MG63 (cell line): ENCODE measurements around the gene GALNT3. TPM values are rescaled to one million over a fixed set of nuclear protein-coding genes. Genes with fewer than 3 reads are reported as not detected.
A peak's percentile ranks its signal among the peaks of the same experiment; 100 is the strongest.

Experiments used
- DNase-seq: peaks from one replicate; pipeline ENCODE4 v3.0.0-alpha.2; 2020
- H3K27me3 ChIP-seq: fragments of 250-450 bp; sonication (Bioruptor Pico); 2 replicates; pipeline ENCODE4 v1.5.1; 2020; ENCODE audit warnings: mild to moderate bottlenecking, moderate library complexity
- H3K36me3 ChIP-seq: fragments of 250-450 bp; sonication (Bioruptor Pico); 2 replicates; pipeline ENCODE4 v1.5.1; 2020; ENCODE audit warnings: mild to moderate bottlenecking, moderate library complexity
- H3K4me3 ChIP-seq: fragments of 250-450 bp; sonication (Bioruptor Pico); 2 replicates; pipeline ENCODE4 v1.5.1; 2020; ENCODE audit warnings: mild to moderate bottlenecking, moderate library complexity
- H3K9me3 ChIP-seq: fragments of 250-450 bp; sonication (Bioruptor Pico); 2 replicates; pipeline ENCODE4 v1.5.1; 2020; ENCODE audit warnings: mild to moderate bottlenecking, moderate library complexity
- total RNA-seq: library from RNA; depleted of rRNA; stranded (reverse); fragments of >200 nt; shearing (Covaris generic); gene quantifications from 2 replicates; pipeline ENCODE4 v1.2.3, GENCODE V29; 2014; ENCODE audit warnings: low replicate concordance

Gene GALNT3
- total RNA-seq, 1 experiment from 2014 or later: 7.7 TPM

DNA sequence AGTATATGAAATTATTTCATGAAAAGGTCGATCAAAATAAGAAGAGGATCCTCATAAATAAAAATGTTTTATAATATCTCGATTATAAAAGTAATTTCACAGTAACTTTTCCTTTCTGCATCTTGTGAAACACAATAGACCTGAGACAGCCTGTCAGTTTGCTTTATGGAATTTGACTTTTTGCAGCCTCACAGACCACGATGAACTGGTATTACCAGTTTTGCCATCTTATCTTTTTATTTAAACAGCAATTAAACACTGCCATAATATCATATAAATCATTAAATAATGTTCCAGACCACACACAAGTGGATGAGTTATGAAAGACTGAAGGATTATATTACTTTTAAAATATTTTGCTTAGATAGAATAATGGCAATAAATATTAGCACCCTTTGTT, 10.7 kb upstream of the GALNT3 start:
- Histone ChIP-seq H3K4me3 (no peak overlapping the region), H3K36me3 (no peaks in the 10 kb centered on the region), H3K27me3 (no peaks in the 10 kb centered on the region), H3K9me3 (no peaks in the 10 kb centered on the region)
- no peak for DNase-seq

DNA sequence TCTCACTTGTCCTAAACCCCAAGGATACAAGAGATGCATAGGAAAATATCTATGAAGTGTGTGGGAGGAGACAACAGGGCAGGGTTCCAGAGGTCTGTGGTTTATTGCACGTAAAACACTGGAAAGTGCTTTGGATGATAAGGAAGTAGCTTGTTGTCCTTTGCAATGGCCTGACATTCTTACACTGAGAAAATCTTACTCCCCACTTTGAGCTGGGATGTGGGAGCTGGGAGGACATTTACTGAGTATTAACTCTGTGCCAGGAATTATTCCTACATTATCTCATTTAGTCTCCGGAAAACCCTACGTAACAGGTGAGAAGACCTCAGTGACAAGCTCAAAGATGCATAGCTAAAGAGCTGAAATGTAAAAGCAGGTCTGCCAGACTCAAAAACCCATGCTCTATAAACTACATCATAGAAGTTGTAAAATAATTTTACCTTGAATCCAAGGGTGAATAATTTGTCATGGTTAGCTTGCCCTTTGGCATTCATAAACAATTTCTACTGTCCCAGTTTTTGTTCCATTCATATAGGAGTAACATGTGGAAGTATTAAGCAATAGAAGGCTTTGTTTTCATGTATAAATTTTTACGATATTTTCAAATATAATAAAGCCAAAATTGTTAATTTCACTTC, 9.2 kb upstream of the GALNT3 start:
- Histone ChIP-seq H3K9me3 (no peaks in the 10 kb centered on the region), H3K4me3 (no peak overlapping the region), H3K27me3 (no peaks in the 10 kb centered on the region), H3K36me3 (no peaks in the 10 kb centered on the region)
- DNase-seq: no peak

- H3K4me3 ChIP-seq: no peak overlapping the region
- no peak for DNase-seq
- no peaks in the 10 kb centered on the region for H3K9me3 ChIP-seq
- no peaks in the 10 kb centered on the region for H3K27me3 ChIP-seq
- H3K36me3 ChIP-seq: no peaks in the 10 kb centered on the region
Measured at GRCh38 chr2:165801176-165801575, 7.1 kb upstream of the GALNT3 start.

- H3K4me3 ChIP-seq: no peak overlapping the region
- H3K9me3 ChIP-seq: no peaks in the 10 kb centered on the region
- no peak for DNase-seq
- no peaks in the 10 kb centered on the region for H3K27me3 ChIP-seq
- no peaks in the 10 kb centered on the region for H3K36me3 ChIP-seq
Measured at GRCh38 chr2:165796819-165797530, 2.9 kb upstream of the GALNT3 start.

DNA sequence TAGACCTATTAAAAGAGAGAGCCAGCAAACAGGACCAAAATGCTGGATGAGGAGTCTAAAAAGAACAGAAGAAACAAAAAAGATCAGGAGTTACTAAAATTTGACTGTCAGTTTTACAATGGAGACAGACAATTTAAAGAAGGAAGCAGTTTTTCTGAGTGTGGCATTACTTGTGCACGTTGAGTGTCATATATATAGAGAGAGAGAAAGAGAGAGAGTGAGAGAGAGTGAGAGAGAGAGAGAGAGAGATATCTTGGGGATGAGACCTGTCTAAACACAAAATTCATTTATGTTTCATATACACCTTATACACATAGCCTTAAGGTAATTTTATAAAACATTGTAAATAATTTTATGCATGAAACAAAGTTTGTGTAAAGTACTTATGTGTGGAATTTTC, 2.1 kb upstream of the GALNT3 start:
- H3K27me3 ChIP-seq: no peaks in the 10 kb centered on the region
- no peak overlapping the region for H3K4me3 ChIP-seq
- no peak for DNase-seq
- H3K36me3 ChIP-seq: no peaks in the 10 kb centered on the region
- H3K9me3 ChIP-seq: no peaks in the 10 kb centered on the region

GRCh38 chr2:165795011-165795410, 964 bp upstream of the GALNT3 start:
- DNase-seq: no peak

DNA sequence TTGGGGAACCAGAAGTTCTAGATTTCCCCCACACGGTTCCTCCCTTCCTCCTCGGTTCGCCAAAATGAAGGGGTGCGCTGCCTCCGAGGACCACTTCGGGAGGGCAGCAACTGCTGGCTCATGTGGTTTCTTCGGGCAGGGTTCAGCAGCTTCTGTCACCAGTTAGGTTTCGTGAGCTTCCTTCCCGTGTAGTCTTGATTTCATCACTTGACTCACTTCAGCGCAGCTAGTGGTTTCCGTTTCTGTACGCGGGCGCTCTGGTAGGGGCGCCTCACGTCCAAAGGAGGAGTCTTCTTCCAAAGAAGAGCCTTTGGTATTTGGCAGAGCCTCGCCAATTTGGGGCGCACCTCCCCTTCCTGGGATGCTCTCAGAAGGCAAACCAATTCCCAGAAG, 485 bp upstream of the GALNT3 start:
- Histone ChIP-seq H3K4me3 (peak overlapping the region; percentile 48), H3K27me3 (no peaks in the 10 kb centered on the region), H3K9me3 (no peaks in the 10 kb centered on the region), H3K36me3 (no peaks in the 10 kb centered on the region)
- peak; percentile 34 for DNase-seq

More at GRCh38 chr2:165795011-165795410, 964 bp upstream of the GALNT3 start:
- Histone ChIP-seq H3K36me3 (no peaks in the 10 kb centered on the region), H3K4me3 (peak overlapping the region; percentile 48), H3K9me3 (no peaks in the 10 kb centered on the region), H3K27me3 (no peaks in the 10 kb centered on the region)

GRCh38 chr2:165793161-165793778, 777 bp downstream of the GALNT3 start:
- peak; percentile 40 for DNase-seq
- H3K4me3 ChIP-seq: peak overlapping the region; percentile 48

DNA sequence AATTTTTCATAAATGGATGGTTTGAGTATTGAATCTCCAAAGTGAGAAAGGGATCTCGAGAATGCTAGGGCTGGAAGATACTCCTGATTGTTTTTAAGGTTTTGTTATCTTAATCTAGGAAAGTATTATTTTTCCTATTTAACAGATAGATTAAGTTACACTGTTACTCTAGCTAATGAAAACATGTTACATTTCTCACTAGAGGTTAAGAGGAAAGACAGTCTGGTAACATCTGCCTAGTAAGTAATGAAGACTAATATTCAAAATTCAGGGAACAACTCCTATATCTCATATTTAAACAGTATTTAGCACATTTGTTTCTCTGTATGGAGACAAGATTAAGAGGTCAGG, 2.0 kb downstream of the GALNT3 start:
- H3K4me3 ChIP-seq: no peak overlapping the region
- no peaks in the 10 kb centered on the region for H3K27me3 ChIP-seq
- no peaks in the 10 kb centered on the region for H3K9me3 ChIP-seq
- DNase-seq: no peak
- no peaks in the 10 kb centered on the region for H3K36me3 ChIP-seq

More at GRCh38 chr2:165793161-165793778, 777 bp downstream of the GALNT3 start:
- H3K27me3 ChIP-seq: no peaks in the 10 kb centered on the region
- no peaks in the 10 kb centered on the region for H3K36me3 ChIP-seq
- H3K9me3 ChIP-seq: no peaks in the 10 kb centered on the region

DNA sequence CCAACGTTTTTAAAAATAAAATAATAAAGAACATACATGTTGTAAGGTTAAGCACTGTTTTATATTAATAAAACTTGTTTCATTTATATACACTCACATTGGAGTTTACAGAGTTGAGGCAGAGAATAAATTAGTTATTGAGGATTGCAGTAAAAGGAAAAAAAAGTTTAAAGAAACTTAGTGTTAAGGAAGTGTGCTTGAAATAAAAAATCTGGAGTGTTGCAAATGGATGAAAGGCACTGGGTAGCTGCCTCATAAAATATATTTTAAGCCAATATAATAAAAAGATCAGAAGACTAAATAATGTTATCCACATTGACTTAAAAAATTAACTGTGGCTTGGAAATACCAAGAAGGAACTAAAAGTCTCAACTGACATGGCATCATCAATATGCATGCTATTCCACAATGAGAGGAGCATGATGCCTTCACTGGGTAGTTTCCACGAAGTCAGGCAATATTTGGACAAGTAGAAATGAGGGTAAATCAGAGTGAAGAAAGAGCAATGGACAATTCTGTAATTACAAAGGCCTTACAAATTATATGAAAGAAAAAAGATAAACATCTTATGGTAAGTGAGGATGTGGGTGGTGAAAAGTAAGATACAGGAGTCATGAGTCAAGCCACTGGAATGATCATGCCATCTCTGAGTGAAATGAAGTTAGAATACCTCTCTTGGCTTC, 2.5 kb downstream of the GALNT3 start:
- Histone ChIP-seq H3K4me3 (no peak overlapping the region), H3K36me3 (no peaks in the 10 kb centered on the region), H3K9me3 (no peaks in the 10 kb centered on the region), H3K27me3 (no peaks in the 10 kb centered on the region)
- no peak for DNase-seq

DNA sequence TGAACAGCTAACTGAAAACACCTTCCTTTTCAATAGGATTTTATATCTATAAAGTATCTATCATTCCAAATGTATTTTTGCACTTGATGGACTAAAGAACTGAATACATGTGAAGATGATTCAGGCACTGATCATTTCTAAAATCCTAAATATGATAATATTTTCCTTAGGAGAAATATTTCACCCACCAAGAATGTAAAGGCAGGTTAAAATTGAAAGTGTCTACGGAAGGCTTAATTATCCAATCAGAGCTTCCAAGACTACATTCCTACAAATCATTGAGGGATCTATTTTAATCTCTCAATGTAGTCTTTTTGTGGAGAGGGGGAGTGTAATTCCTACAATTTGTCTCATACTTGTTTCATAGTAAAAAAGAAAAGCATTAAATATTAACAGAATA, 3.6 kb downstream of the GALNT3 start:
- no peak for DNase-seq
- H3K4me3 ChIP-seq: no peak overlapping the region
- H3K9me3 ChIP-seq: no peaks in the 10 kb centered on the region
- H3K27me3 ChIP-seq: no peaks in the 10 kb centered on the region
- H3K36me3 ChIP-seq: no peaks in the 10 kb centered on the region

- peak; percentile 37 for DNase-seq
- no peak overlapping the region for H3K4me3 ChIP-seq
- H3K27me3 ChIP-seq: no peaks in the 10 kb centered on the region
- H3K9me3 ChIP-seq: no peaks in the 10 kb centered on the region
- no peaks in the 10 kb centered on the region for H3K36me3 ChIP-seq
Measured at GRCh38 chr2:165787334-165787733, 6.7 kb downstream of the GALNT3 start.

DNA sequence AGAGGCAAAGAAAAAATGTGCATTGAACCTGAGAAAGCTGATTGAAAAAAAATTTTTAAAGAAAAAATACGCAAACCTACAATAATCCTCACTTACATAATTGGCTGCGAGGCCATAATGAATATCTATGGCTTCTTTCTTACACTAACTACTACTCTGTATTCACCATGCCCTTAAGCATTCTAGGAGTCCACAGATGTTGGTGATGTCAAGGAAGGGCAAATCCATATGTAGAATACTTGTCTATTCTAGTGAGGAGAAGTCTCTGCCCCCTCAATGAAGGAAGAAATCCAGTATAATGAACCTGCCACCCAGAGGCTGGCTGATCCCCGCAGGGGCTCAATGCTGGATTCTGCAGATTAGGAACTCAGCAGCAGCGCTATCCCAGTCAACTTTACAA, 14.3 kb downstream of the GALNT3 start:
- H3K9me3 ChIP-seq: peaks cover 4% of the 10 kb centered on the region; the same call in 1 of the 2 replicates
- H3K36me3 ChIP-seq: no peaks in the 10 kb centered on the region
- H3K4me3 ChIP-seq: no peak overlapping the region
- no peaks in the 10 kb centered on the region for H3K27me3 ChIP-seq
- DNase-seq: no peak

DNA sequence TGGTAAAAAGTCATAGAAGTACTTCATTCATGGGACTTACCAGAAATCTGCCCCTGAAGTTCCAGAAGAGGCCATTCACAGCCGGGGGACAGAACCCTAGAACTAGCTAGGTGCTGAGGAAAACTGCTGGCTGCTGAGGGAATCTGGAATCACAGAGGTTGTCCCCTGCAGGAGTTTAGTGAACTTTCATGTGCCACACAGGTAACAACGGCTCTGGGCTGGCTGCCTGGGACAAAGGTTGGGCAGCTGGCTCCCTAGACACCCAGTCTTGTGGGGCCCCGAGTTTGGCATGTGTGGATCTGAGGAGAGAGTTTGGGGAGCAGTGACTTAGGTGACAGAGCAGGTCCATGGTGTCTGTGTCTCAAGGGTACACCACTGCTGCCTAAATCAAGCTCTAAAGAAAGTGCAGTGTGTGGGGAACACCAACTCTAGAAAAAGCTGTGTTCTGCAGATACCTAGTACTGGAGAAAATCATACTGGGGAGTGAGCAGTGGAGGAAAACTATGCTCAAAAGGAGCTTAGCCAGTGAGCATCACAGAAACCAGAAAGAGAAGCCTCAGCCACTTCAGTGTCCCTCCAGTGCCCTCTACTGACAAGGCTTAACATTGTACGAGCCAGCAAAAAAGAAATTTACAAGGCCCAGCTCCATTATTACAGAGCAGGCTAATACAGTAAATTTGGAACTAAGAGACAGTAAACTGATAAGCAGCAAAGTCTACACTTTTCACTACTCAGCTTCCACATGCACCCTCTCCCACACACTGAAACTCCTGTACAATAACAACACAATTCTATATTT, 15.2 kb downstream of the GALNT3 start:
- Histone ChIP-seq H3K9me3 (peaks cover 4% of the 10 kb centered on the region; the same call in 1 of the 2 replicates), H3K4me3 (no peak overlapping the region), H3K36me3 (no peaks in the 10 kb centered on the region), H3K27me3 (no peaks in the 10 kb centered on the region)
- DNase-seq: no peak

GRCh38 chr2:165778187-165778556, 15.9 kb downstream of the GALNT3 start:
- H3K36me3 ChIP-seq: no peaks in the 10 kb centered on the region
- DNase-seq: no peak
- peaks cover 4% of the 10 kb centered on the region; the same call in 1 of the 2 replicates for H3K9me3 ChIP-seq
- H3K4me3 ChIP-seq: no peak overlapping the region
- no peaks in the 10 kb centered on the region for H3K27me3 ChIP-seq

DNA sequence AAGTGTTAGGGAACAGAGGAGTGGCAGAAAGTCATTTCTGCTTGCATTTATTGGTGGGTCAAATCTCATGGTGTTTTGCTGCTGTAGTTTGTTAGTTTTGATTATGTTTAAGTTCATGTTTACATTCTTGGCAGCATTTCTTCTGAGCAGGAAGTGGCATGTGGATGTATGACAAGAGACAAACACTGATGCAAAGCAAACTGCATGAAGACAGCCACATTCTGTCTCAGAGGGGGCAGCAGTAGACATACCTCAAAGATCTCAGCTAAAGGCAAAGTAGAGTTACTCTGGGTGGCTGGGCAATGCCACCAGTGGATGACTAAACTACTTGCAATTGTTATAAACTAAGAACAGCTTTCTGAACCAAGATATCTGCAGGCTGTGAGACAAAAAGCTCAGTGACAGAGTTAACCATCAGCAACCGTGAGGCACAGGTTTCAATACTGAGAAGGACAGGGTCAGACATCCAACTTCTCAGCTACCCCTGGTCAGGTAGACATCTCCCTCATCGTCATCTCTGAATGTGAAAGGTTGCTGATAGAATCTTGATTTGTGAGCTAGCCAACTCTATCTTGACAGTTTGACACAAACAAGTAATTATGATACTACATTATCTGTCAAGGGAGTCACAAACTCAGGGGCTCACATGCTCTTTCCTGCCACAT, 16.4 kb downstream of the GALNT3 start:
- Histone ChIP-seq H3K36me3 (no peaks in the 10 kb centered on the region), H3K27me3 (no peaks in the 10 kb centered on the region), H3K9me3 (peaks cover 4% of the 10 kb centered on the region; the same call in 1 of the 2 replicates), H3K4me3 (no peak overlapping the region)
- no peak for DNase-seq
